K562 (cell line): ENCODE data around the gene MAP3K20. TPM values are rescaled to one million over a fixed set of nuclear protein-coding genes. Genes with fewer than 3 reads are reported as not detected.

ENCODE experiments used
- ATAC-seq: fragments of 200-7000 bp; cut with Tn5 transposase; 3 replicates; pipeline ENCODE4 v1.9.1; 2020; ENCODE audit warnings: moderate library complexity
- BruUV-seq: library from RNA; stranded (reverse); fragments of 400-500 nt; replicated peaks from 2 replicates; lab custom pipeline; 2021; lab: Mats Ljungman, UMichigan
- CTCF ChIA-PET: fragments of 300-600 bp; formaldehyde crosslinking; extraction: SDS; loops from one replicate; lab custom pipeline; 2021; ENCODE audit warnings: low intra/inter-chr PET ratio; lab: Yijun Ruan, JAX
- POLR2A ChIA-PET: fragments of 300-600, 350-650 bp; sonication (Branson Sonifier 250); formaldehyde crosslinking; extraction: SDS; loops from one replicate; lab custom pipeline; 2021; ENCODE audit warnings: antibody characterized with exemption, inconsistent platforms; lab: Yijun Ruan, JAX
- DNase-seq, 4 experiments: peaks; one replicate each; pipeline versions ENCODE4 v3.0.0 to v3.0.0-alpha.2; 2011 to 2018; ENCODE audit warnings: low spot score in 3 of 4, mixed read lengths in 3 of 4; ENCODE audit errors: extremely low read depth in 1 of 4
- FAIRE-seq: peaks from 2 replicates; lab custom pipeline; 2011; peaks lifted over from hg19 to GRCh38; lab: Jason Lieb, UNC
- H2AFZ ChIP-seq: 2 replicates; pipeline ENCODE4 v1.6.0; 2011; ENCODE audit warnings: low read depth, low read length, control low read depth, inconsistent platforms
- H3K27ac ChIP-seq: fragments of 200-600 bp; 3 replicates; pipeline ENCODE4 v1.8.0; 2011; ENCODE audit warnings: low read depth, mild to moderate bottlenecking, control low read depth, inconsistent platforms, low read length, moderate library complexity, mixed read lengths; ENCODE audit errors: extremely low read depth
- H3K27me3 ChIP-seq, 2 experiments: fragments of 300-600 bp in 1 of 2; 2 replicates in 1 of 2; 3 replicates in 1 of 2; pipeline versions ENCODE4 v1.6.0 to v1.8.0; 2011; ENCODE audit warnings: inconsistent platforms in 2 of 2, low read length in 2 of 2, mild to moderate bottlenecking in 1 of 2, mixed read lengths in 1 of 2, moderate library complexity in 1 of 2; ENCODE audit not compliant: control insufficient read depth in 2 of 2, insufficient read depth in 2 of 2
- H3K36me3 ChIP-seq: fragments of 300-600 bp; 3 replicates; pipeline ENCODE4 v1.8.0; 2011; ENCODE audit warnings: mild to moderate bottlenecking, low read length, inconsistent platforms; ENCODE audit not compliant: control insufficient read depth, insufficient read depth
- H3K4me1 ChIP-seq, 2 experiments: fragments of 200-600 bp in 1 of 2; replicated peaks in 1 of 2; 2 replicates in 1 of 2; 3 replicates in 1 of 2; pipeline versions ENCODE4 v1.5.1 to v1.8.0; 2011; ENCODE audit warnings: inconsistent platforms in 2 of 2, low read length in 2 of 2, mild to moderate bottlenecking in 1 of 2, mixed read lengths in 1 of 2, moderate library complexity in 1 of 2; ENCODE audit not compliant: control insufficient read depth in 2 of 2, insufficient read depth in 2 of 2
- H3K4me2 ChIP-seq: 2 replicates; pipeline ENCODE4 v1.6.1; 2011; ENCODE audit warnings: low read length, control low read depth, inconsistent platforms, mixed read lengths; ENCODE audit not compliant: insufficient read depth
- H3K4me3 ChIP-seq: fragments of 200-600 bp; sonication (generic), shearing (Covaris generic); 2 replicates; pipeline ENCODE4 v1.5.1; 2016; ENCODE audit warnings: control low read depth, inconsistent platforms
- H3K79me2 ChIP-seq: fragments of 200-600 bp; 3 replicates; pipeline ENCODE4 v1.8.0; 2011; ENCODE audit warnings: low read length, inconsistent platforms; ENCODE audit not compliant: control insufficient read depth, insufficient read depth
- H3K9ac ChIP-seq, 2 experiments: 2 replicates each; pipeline versions ENCODE4 v1.6.0 to v1.6.1; 2011; ENCODE audit warnings: low read depth in 2 of 2, low read length in 2 of 2, control low read depth in 1 of 2, inconsistent platforms in 1 of 2, mild to moderate bottlenecking in 1 of 2, mixed read lengths in 1 of 2; ENCODE audit not compliant: insufficient read depth in 1 of 2
- H3K9me1 ChIP-seq: one replicate; pipeline ENCODE4 v1.6.0; 2011; ENCODE audit warnings: inconsistent platforms, mild to moderate bottlenecking, low read length, moderate library complexity; ENCODE audit not compliant: control insufficient read depth, insufficient read depth
- H3K9me3 ChIP-seq: replicated peaks from 2 replicates; pipeline ENCODE4 v1.5.1; 2011; ENCODE audit warnings: low read depth, low read length, inconsistent platforms; ENCODE audit not compliant: control insufficient read depth, insufficient read depth
- H4K20me1 ChIP-seq: replicated peaks from 2 replicates; pipeline ENCODE4 v1.6.1; 2011; ENCODE audit warnings: low read length, inconsistent platforms, mixed read lengths; ENCODE audit not compliant: control insufficient read depth, insufficient read depth
- EGR1 ChIP-seq: fragments of 450-650 bp; conservative IDR thresholded peaks from 2 replicates; pipeline ENCODE4 v1.6.1; 2017; ENCODE audit warnings: mild to moderate bottlenecking
- GATA2 ChIP-seq: sonication (generic); formaldehyde crosslinking; IDR thresholded peaks from 2 replicates; pipeline ENCODE4 v1.4.0; 2020; ENCODE audit warnings: mild to moderate bottlenecking, missing genetic modification reagents
- GTF2F1 ChIP-seq: IDR thresholded peaks from 2 replicates; pipeline ENCODE4 v1.6.1; 2011; ENCODE audit warnings: low read depth, low read length, improper control_type of control experiment
- HMG20B ChIP-seq: fragments of 250-450 bp; sonication (Bioruptor Pico); IDR thresholded peaks from 2 replicates; pipeline ENCODE4 v1.5.0; 2021; ENCODE audit warnings: mild to moderate bottlenecking
- JUN ChIP-seq, 2 experiments: sonication (generic) in 1 of 2; formaldehyde crosslinking in 1 of 2; IDR thresholded peaks; 2 replicates each; pipeline versions ENCODE4 v1.6.1 to v1.8.0; 2012 to 2022; ENCODE audit warnings: borderline replicate concordance in 2 of 2, mild to moderate bottlenecking in 2 of 2, improper control_type of control experiment in 1 of 2, low read depth in 1 of 2, low read length in 1 of 2, missing genetic modification reagents in 1 of 2
- KLF6 ChIP-seq: fragments of 250-450 bp; sonication (Bioruptor Pico); IDR thresholded peaks from 2 replicates; pipeline ENCODE4 v1.4.0; 2020; ENCODE audit warnings: mild to moderate bottlenecking, moderate library complexity, borderline replicate concordance
- PHTF2 ChIP-seq: fragments of 250-450 bp; sonication (Bioruptor Pico); IDR thresholded peaks from 2 replicates; pipeline ENCODE4 v1.5.0; 2021; ENCODE audit warnings: mild to moderate bottlenecking
- PKNOX1 ChIP-seq: fragments of 450-650 bp; IDR thresholded peaks from 2 replicates; pipeline ENCODE4 v1.6.1; 2016
- RBM25 ChIP-seq: fragments of 200-400 bp; formaldehyde crosslinking; IDR thresholded peaks from 2 replicates; pipeline ENCODE4 v1.6.1; 2018; ENCODE audit warnings: low read length, low read depth, moderate library complexity; ENCODE audit not compliant: severe bottlenecking
- ZKSCAN1 ChIP-seq: fragments of 150-350 bp; IDR thresholded peaks from 2 replicates; pipeline ENCODE4 v1.6.1; 2016; ENCODE audit warnings: low read depth, low read length
- ZNF23 ChIP-seq: fragments of 250-450 bp; sonication (Bioruptor Pico); IDR thresholded peaks from 2 replicates; pipeline ENCODE4 v1.4.0; 2020; ENCODE audit warnings: mild to moderate bottlenecking
- ZNF263 ChIP-seq: sonication (generic); formaldehyde crosslinking; IDR thresholded peaks from 2 replicates; pipeline ENCODE4 v1.8.0; 2022; ENCODE audit warnings: mild to moderate bottlenecking, missing genetic modification reagents, borderline replicate concordance
- ZNF408 ChIP-seq: fragments of 250-450 bp; sonication (Bioruptor Pico); IDR thresholded peaks from 2 replicates; pipeline ENCODE4 v1.4.0; 2020; ENCODE audit warnings: low read depth, mild to moderate bottlenecking, moderate library complexity
- ZNF511 ChIP-seq: sonication (generic); formaldehyde crosslinking; IDR thresholded peaks from 2 replicates; pipeline ENCODE4 v1.8.0; 2022; ENCODE audit warnings: mild to moderate bottlenecking, missing genetic modification reagents
- ZNF780A ChIP-seq: fragments of 250-450 bp; sonication (Bioruptor Pico); IDR thresholded peaks from 2 replicates; pipeline ENCODE4 v1.5.0; 2021; ENCODE audit warnings: mild to moderate bottlenecking
- WGBS: fragments of 100-300 bp; shearing (Covaris generic); methylation state at CpG from one replicate; pipeline ENCODE4 v1.1.6; 2016; ENCODE audit warnings: low coverage, mixed read lengths; ENCODE audit not compliant: insufficient coverage; ENCODE audit errors: missing lambda C conversion rate; 5-methylcytosine and 5-hydroxymethylcytosine counted together
- in situ Hi-C: fragments of 300-500 bp; cut with MboI; formaldehyde crosslinking; loops from 4 replicates; pipeline ENCODE4 v1.15.0; 2018; ENCODE audit warnings: inconsistent platforms, mixed read lengths
- intact Hi-C: fragments of 100-400 bp; cut with micrococcal nuclease; formaldehyde crosslinking; loops from 2 replicates; pipeline ENCODE4 v1.14.2; 2022
- polyA plus RNA-seq, 8 experiments: library from polyadenylated mRNA; depleted of rRNA in 4 of 8; stranded (reverse) in 5 of 8; unstranded in 3 of 8; fragments of >200 nt; fragmentation: Nextera tagmentation in 2 of 8; fragmentation: Illumina TruSeq in 1 of 8; extraction: Ambion mirVana in 2 of 8; extraction: Trizol in 1 of 8; gene quantifications; 2 replicates each; pipeline versions ENCODE4 v1.2.1 to v1.2.3, GENCODE V29; 2011 to 2014; ENCODE audit warnings: inconsistent platforms in 1 of 8, missing spikeins in 1 of 8
- total RNA-seq, 7 experiments: library from RNA; depleted of rRNA in 6 of 7; stranded (reverse); fragments of >200 nt in 6 of 7; fragmentation: Illumina TruSeq in 2 of 7; extraction: Trizol in 2 of 7; gene quantifications; 2 replicates each; pipeline versions ENCODE4 v1.2.1 to v1.2.3, GENCODE V29; 2011 to 2021; ENCODE audit warnings: low replicate concordance in 1 of 7
- TF ChIP-seq, protein P1 (sequence below): fragments of 450-650 bp; formaldehyde crosslinking; conservative IDR thresholded peaks from 2 replicates; pipeline ENCODE4 v1.4.0; 2022; ENCODE audit warnings: mild to moderate bottlenecking, missing genetic modification characterization
- TF ChIP-seq, protein P2 (sequence below): sonication (generic); formaldehyde crosslinking; IDR thresholded peaks from 2 replicates; pipeline ENCODE4 v1.8.1; 2023; ENCODE audit warnings: mild to moderate bottlenecking, missing genetic modification reagents

Gene MAP3K20
- total and polyA plus RNA-seq, 9 of the 15 experiments (the other 6 are each of a cell fraction or from before 2014, with no cell fraction given) = 9.8 to 34.2 (median 27.3) TPM

- H3K27me3 ChIP-seq = no peaks in the 10 kb centered on the region
- no TSS peak for BruUV-seq
- DNase-seq (peak in 2 of 4 experiments; percentile 21 to 33), ATAC-seq (peak; percentile 86), FAIRE-seq (no peak)
- no peaks in the 10 kb centered on the region for H3K9me3 ChIP-seq
- WGBS = 71% methylated on average over 14 of the region's 14 CpGs
- no peaks in the 10 kb centered on the region for H3K79me2 ChIP-seq
- no peak overlapping the region; the same call in 1 of the 2 replicates for H3K4me2 ChIP-seq
- no peaks in the 10 kb centered on the region for H3K9me1 ChIP-seq
- peak overlapping the region; percentile 37; the same call in 1 of the 2 replicates for H2AFZ ChIP-seq
- H3K4me3 ChIP-seq = no peak overlapping the region
- in situ Hi-C loops = no loop called here
- POLR2A ChIA-PET = interaction anchor here (0.6 to 1.2 kb wide), 4 partner anchors 12 to 733 kb away, joined by 3 read pairs; no protein-coding TSS in a partner anchor
- H4K20me1 ChIP-seq = no peaks in the 10 kb centered on the region
- peak overlapping the region; percentile 29; the same call in 1 of the 3 replicates for H3K27ac ChIP-seq
- no peak overlapping the region for H3K9ac ChIP-seq
- CTCF ChIA-PET = no interaction called here
- peaks cover 43% of the 10 kb centered on the region for H3K36me3 ChIP-seq
- intact Hi-C loops = no loop called here
- peaks cover 0 to 6% of the 10 kb centered on the region in 2 experiments; a peak in 3 of 5 replicates for H3K4me1 ChIP-seq
- TF ChIP-seq PHTF2 (no peak), ZNF23 (CRISPR knock-in tag) (no peak), ZKSCAN1 (no peak), RBM25 (no peak), ZNF511 (CRISPR knock-in tag) (no peak), GATA2 (CRISPR knock-in tag) (no peak), KLF6 (CRISPR knock-in tag) (no peak), ZNF263 (CRISPR knock-in tag) (no peak), HMG20B (no peak), GTF2F1 (no peak), ZNF408 (CRISPR knock-in tag) (no peak), JUN (IDR thresholded peaks at IDR 0.05; ENCODE audit: borderline replicate concordance, low read depth, low read length) (no peak), JUN (CRISPR knock-in tag; IDR thresholded peaks at IDR 0.05; ENCODE audit: borderline replicate concordance) (no peak), ZNF780A (CRISPR knock-in tag) (no peak), EGR1 (no peak), PKNOX1 (no peak)
- TF ChIP-seq, protein P1, sequence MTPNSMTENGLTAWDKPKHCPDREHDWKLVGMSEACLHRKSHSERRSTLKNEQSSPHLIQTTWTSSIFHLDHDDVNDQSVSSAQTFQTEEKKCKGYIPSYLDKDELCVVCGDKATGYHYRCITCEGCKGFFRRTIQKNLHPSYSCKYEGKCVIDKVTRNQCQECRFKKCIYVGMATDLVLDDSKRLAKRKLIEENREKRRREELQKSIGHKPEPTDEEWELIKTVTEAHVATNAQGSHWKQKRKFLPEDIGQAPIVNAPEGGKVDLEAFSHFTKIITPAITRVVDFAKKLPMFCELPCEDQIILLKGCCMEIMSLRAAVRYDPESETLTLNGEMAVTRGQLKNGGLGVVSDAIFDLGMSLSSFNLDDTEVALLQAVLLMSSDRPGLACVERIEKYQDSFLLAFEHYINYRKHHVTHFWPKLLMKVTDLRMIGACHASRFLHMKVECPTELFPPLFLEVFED (CRISPR knock-in tag) = no peak
- TF ChIP-seq, protein P2, sequence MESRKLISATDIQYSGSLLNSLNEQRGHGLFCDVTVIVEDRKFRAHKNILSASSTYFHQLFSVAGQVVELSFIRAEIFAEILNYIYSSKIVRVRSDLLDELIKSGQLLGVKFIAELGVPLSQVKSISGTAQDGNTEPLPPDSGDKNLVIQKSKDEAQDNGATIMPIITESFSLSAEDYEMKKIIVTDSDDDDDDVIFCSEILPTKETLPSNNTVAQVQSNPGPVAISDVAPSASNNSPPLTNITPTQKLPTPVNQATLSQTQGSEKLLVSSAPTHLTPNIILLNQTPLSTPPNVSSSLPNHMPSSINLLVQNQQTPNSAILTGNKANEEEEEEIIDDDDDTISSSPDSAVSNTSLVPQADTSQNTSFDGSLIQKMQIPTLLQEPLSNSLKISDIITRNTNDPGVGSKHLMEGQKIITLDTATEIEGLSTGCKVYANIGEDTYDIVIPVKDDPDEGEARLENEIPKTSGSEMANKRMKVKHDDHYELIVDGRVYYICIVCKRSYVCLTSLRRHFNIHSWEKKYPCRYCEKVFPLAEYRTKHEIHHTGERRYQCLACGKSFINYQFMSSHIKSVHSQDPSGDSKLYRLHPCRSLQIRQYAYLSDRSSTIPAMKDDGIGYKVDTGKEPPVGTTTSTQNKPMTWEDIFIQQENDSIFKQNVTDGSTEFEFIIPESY = 0 out of 2 replicates have a peak, but pooled peaks have one; percentile 16
These were observed 189.1 kb downstream of the MAP3K20 start for GRCh38 chr2:173264603-173265366.
